ENCODE results near the gene RETN.

The RETN gene

GRCh38 chr19:7661744-7662538, 6.9 kb upstream of the RETN start:
- no peak for DNase-seq

GRCh38 chr19:7662657-7663056, 6.2 kb upstream of the RETN start:
- no peak for DNase-seq

- no peak for DNase-seq
These were observed 5.1 kb upstream of the RETN start for GRCh38 chr19:7663706-7664105.

- DNase-seq = peak; percentile 64
These were observed 3.8 kb upstream of the RETN start for GRCh38 chr19:7665076-7665475.

- DNase-seq = no peak
These were observed 792 bp downstream of the RETN start for GRCh38 chr19:7669641-7670040.

- peak; percentile 61 for DNase-seq
These were observed 1.4 kb downstream of the RETN start for GRCh38 chr19:7670150-7670783.

- DNase-seq = no peak
These were observed 1.9 kb downstream of the RETN start for GRCh38 chr19:7670790-7671189.

GRCh38 chr19:7672522-7672921, 3.7 kb downstream of the RETN start:
- no peak for DNase-seq

GRCh38 chr19:7674010-7675005, 5.5 kb downstream of the RETN start:
- peak; percentile 69 for DNase-seq

GRCh38 chr19:7676376-7676775, 7.5 kb downstream of the RETN start:
- DNase-seq = no peak

- no peak for DNase-seq
These were observed 8.0 kb downstream of the RETN start, which contains the start of gene MCEMP1 for GRCh38 chr19:7676854-7677253. Gene MCEMP1 (plus strand): TSS chr19:7677090. CDS start chr19:7677121, 31 bp downstream.

- DNase-seq = no peak
These were observed 8.9 kb downstream of the RETN start for GRCh38 chr19:7677669-7678311.

GRCh38 chr19:7678971-7679751, 10.3 kb downstream of the RETN start:
- DNase-seq = no peak

GRCh38 chr19:7679771-7680605, 11.1 kb downstream of the RETN start:
- no peak for DNase-seq

GRCh38 chr19:7680606-7681339, 11.9 kb downstream of the RETN start, which contains the start of gene TRAPPC5:
Gene TRAPPC5 (plus strand): TSS chr19:7680833. CDS start chr19:7682254, 1,421 bp downstream.
- peak; percentile 92 for DNase-seq

- DNase-seq = peak; percentile 84
These were observed 12.7 kb downstream of the RETN start for GRCh38 chr19:7681340-7682174.

GRCh38 chr19:7682175-7682855, 13.5 kb downstream of the RETN start:
- DNase-seq = no peak
